HS-5 (cell line): Measurements from ENCODE around the gene UGT1A8.
A peak's percentile ranks its signal among the peaks of the same experiment; 100 is the strongest.
"Not testable (repeated sequence)": the region's sequence is repeated elsewhere in the genome, so short reads cannot be mapped to it uniquely, and the experiment has no call there.

ENCODE experiments used
- DNase-seq: peaks from one replicate; pipeline ENCODE4 v3.0.0-alpha.2; 2012; ENCODE audit warnings: low read depth

Gene UGT1A8

DNA sequence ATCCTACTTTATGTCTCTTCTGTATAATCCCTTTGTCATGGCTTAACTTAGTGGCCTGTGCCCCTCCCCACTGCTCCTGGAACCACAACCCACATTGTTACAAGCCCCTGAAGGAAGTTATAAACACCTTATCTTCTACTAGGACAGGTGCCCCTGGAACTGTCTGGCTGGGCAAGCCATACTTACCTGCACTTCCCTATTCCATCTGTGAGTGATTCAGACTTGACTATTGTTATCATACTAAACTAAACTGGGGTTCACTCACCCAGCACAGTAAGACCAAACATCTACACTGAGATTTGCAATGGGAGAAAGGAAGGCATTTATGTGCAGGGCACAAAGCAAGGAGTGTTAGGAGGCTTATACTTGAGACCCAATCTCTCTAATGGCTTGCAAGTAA is 71.6 kb downstream of the UGT1A8 start:
- no peak for DNase-seq

- DNase-seq, result no peak
Observed at GRCh38 chr2:233689501-233689900, 72.1 kb downstream of the UGT1A8 start.

GRCh38 chr2:233690444-233690843 is 73.0 kb downstream of the UGT1A8 start:
- no peak for DNase-seq

DNA sequence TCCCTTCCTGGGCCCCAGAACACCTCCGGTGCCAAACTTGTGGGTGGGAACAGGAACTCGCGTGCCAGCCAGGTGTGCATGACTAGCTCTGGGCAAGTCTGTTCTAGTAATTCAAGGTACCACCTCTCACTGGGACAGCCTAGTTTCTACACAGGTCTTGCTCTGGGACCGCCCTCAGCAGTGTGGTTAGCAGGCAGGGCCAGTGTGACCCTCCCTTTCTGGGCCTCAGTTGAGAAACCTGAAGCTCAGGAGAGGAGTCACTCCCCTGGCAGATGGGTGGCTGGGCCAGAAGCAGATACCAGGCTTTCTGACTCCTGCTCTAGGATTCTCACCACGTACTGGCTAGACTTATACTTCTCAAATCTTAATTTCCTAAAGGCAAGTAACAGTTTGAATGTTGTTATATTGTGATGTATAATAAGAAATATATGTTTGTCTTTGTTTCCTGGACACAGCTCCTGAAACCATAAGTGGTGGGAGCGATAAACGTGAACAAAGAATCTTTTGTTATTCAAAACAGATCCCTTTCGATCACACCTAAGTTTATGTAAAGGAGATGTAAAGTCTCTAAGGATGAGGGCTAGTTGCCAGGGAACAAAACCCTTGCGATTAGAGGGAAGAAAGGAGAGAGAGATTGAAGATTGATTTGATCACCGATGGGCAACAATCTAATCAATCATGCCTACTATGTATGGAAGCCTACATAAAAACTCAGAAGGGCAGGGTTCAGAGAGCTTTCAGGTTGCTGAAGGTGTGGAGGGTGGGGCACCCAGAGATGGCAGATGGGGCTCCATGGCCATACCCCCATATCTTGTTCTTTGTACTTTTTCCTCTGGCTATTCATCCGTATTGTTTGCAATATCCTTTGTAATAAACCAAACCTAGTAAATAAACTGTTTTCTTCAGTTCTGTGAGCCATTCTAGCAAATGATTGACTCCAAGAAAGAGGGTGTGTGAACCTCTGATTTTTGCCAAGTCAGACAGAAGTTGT is 74.3 kb downstream of the UGT1A8 start:
- DNase-seq, result no peak

- no peak for DNase-seq
Observed at GRCh38 chr2:233692648-233693047, 75.2 kb downstream of the UGT1A8 start, which contains the start of gene UGT1A6. TSS of gene UGT1A6 (plus strand) at chr2:233692890. CDS start at chr2:233693005, 115 bp downstream.

DNA sequence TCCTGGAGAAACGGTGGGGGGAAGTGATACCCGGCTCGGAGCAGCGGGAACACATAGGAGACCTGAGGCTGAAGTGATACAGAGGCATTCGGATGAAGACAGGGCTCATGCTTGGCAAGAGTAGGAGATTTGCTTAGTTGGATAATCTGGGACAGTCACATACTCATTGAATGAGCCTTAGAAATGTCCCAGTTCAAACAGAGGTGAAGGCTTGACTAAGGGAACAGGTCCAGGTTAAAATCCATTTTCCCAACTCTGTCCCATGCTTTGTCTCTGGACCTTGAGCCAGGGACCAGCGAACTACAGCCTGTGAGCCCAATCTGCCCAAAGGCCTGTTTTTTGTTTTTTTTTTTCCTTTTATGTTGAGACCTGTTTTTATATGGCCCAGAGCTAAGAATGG is 76.5 kb downstream of the UGT1A8 start:
- no peak for DNase-seq

DNA sequence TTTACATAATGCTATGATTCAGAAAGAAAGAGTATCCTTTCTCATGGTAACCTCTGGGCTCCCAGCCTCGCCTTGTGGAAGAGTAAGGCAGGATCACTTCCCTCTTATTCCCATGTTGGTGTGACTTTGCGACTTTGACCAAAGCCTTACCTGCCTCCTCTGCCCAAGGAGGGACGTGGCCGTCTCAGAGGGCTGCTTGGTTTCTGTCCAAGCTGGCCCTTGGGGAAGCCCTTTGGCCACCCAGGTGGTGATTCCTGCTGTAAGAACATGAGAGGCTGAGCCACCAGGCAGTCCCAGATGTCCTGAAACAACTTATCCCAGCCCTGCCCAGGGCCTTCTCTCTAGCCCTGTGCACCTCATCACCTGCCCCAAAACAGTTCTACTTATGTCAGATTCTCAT is 81.3 kb downstream of the UGT1A8 start:
- no peak for DNase-seq

DNA sequence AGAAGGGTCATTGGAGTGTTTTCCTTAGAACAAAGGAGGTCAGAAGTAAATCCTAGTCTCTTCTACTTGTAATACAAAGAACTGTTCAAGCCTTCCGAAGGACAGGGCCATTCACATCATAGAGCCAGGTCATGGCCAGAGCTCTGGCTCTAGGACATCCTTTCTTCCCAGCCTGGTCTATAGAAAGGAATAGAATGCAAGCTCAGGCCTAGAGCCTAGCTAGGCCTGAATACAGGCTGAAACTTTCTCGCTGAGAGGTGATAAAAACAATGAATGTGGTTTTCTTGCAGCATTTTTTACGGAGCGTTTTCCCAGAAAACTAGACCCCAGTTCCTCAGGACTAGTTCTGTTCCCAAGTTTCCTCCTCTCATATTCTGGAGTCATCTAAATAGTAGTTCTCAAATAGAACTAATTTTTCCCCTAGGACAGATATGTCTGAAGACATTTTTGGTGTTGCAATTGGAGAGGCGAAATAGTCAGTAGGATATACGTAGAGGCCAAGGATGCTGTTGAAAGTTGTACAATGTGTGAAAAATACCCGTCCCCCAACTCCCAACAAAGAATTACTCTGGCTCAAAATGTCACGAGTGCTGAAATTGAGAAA is 82.1 kb downstream of the UGT1A8 start:
- no peak for DNase-seq

DNA sequence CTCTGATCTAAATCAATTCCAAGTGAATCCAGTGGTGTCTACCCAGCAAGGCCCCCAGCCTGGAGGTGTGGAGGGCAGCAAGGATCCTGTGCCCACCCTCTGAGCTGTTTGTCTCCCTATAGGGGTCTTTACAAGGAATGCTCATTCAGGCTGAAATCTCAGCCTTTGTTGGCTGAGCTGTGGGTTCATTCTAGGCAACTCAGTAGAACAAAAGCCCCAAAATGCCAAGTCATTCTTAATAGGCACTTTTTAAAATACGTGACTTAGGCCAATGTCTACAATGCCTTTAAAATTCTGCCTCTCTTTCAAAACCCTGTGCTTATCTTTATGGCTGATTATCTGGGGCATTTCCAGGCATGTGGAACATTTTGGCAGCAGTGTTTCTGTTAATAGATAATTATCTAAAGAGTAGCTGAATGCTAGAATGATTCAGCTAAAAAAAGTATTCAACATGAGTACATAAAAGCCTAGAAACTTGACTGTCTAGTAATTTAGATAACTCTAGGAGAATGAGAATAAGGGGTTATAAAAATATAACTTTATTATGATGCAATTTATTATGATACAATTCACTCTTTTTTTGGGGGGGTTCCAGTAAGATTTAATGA is 82.7 kb downstream of the UGT1A8 start:
- no peak for DNase-seq

DNA sequence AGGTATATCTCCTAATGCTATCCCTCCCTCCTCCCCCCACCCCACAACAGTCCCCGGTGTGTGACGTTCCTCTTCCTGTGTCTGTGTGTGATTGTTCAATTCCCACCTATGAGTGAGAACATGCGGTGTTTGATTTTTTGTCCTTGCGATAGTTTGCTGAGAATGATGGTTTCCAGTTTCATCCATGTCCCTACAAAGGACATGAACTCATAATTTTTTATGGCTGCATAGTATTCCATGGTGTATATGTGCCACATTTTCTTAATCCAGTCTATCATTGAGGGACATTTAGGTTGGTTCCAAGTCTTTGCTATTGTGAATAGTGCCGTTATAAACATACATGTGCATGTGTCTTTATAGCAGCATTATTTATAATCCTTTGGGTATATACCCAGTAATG is 83.4 kb downstream of the UGT1A8 start:
- DNase-seq, result not testable (repeated sequence)

DNA sequence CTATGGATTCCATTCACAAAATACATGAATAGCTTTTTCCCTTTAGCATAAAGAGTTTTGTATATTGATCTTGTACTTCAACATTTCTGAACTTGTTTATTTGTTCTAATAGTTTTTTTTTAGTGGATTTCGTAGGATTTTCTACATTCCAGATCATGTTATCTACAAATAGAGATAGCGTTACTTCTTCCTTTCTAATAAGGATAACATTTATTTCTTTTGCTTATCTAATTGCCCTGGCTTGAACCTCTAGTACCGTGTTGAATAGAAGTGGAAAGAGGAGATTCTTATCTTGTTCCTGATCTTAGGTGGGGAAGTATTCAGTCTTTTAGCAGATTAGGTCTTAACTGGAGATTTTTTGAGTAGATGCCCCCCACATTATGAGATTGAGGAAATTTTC is 84.8 kb downstream of the UGT1A8 start:
- DNase-seq, result no peak

DNA sequence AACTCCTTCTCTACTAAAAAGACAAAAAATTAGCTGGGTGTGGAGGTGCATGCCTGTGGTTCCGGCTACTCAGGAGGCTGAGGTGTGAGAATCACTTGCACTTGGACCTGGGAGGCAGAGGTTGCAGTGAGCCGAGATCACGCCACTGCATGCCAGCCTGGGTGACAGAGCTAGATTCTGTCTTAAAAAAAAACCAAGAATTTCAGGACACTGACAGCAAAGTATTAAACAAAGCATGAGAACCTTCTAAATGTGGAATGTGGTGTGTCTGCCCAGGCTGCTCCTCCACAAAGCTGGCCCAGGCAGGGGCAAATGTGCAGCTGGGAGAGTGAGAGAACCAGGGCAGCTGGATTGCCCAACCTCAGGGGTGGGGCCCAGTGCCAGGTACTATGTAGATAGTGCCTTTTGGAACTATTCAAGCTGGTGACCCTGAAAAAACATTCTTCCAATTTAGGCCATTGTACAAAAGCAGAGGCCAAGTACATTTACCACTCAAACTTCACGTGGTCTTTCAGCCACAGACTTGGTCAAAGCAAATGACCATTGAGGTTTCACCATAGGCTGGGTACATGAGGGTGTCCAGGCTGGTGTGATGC is 88.6 kb downstream of the UGT1A8 start:
- DNase-seq, result no peak

DNA sequence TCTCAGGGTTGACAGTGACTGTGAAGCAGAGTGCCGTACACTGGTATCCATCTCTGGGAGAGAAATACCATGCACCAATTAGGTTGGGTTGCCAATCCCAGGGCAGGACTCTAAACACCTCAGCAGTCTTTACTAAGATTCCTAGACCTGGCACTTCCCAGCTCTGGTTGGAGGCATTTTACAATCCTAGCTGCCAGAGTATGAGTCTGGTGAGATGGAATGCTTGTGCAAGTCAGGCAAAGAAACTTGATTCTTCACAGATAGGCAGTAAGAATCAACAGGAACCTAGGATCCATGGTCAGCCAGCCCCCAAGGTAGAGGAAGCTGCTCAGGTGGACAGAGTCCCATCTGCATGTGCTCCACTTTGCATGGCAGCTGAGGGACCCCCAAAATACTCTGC is 89.3 kb downstream of the UGT1A8 start:
- no peak for DNase-seq

- DNase-seq, result no peak
Observed at GRCh38 chr2:233707940-233708644, 90.7 kb downstream of the UGT1A8 start.

GRCh38 chr2:233708942-233709341 is 91.5 kb downstream of the UGT1A8 start:
- no peak for DNase-seq

DNA sequence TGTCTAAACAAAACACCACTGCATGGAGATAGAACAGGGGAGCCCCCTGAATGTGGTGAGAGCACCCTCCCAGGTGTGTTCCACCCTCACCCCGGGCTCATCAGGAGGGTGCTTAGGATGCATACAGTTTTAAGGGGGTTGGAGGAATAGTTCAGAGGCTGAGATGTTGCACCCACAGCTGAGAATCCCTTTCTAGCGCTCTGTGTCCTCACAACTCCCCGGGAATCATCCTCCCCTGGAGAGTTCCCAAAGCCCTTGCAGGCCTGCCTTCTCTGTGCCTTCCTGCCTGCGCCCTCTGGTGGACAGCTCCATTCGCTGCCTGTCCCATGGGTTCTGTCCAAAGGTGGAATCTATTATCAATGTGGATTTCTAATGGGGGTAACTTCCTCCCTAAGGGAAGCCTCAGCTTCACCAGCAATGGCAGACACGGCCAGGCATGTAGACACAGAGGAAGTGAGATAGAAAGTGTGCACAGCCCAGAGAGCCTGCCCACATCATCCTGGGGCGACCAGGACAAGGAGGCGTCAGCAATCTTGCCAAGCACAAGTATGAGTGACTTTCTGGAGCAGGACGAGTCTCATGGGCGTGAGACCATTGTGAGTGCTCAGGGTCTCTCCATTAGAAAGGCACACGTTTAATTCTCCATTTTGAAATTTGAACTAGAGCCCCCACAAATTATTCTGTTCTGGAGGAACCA is 94.0 kb downstream of the UGT1A8 start:
- peak; percentile 30 for DNase-seq

GRCh38 chr2:233712611-233713261 is 95.3 kb downstream of the UGT1A8 start, which contains the start of gene UGT1A5:
TSS of gene UGT1A5 (plus strand) at chr2:233712907. CDS start at chr2:233712992, 85 bp downstream.
- DNase-seq, result no peak

DNA sequence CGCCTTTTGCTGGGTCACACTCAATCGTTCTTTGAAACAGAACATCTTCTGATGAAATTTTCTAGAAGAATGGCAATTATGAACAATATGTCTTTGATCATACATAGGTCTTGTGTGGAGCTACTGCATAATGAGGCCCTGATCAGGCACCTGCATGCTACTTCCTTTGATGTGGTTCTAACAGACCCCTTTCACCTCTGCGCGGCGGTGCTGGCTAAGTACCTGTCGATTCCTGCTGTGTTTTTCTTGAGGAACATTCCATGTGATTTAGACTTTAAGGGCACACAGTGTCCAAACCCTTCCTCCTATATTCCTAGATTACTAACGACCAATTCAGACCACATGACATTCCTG is 95.8 kb downstream of the UGT1A8 start:
- no peak for DNase-seq

DNA sequence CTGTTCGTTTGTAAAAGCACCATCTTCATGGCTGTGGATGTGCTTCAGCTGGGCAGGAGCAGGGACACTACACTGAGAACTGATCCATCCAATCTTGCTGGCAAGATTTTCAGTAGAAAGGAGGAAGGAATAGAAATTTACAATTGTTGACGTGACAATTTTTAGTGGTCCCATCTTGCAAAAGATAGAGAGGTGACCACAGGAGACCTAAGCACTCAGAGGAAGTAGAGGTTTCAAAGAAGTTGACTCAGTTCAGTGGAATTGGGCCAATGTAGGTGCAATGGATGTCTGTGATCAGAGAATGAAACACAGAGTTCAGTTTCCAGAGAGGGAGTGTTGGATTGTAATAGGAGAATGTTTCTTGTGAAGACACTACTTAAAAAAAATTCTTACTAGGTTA is 96.7 kb downstream of the UGT1A8 start:
- no peak for DNase-seq

DNA sequence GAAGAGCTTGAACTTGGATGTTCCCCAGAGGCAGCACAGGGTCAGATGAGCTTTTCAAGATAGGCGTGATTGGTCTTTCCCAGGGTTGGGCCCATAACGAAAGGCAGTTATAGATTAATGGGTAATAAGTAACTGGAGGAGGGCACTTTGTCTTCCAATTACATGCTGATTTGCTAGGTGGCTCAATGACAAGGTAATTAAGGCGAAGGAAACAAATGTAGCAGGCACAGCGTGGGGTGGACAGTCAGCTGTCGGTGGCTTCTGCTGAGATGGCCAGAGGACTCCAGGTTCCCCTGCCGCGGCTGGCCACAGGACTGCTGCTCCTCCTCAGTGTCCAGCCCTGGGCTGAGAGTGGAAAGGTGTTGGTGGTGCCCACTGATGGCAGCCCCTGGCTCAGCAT is 101.1 kb downstream of the UGT1A8 start, which contains the start of gene UGT1A4:
Gene UGT1A4, plus strand, starts transcription at position 185 of the 400 bp plus-strand sequence. Its CDS starts 85 bp downstream, at position 270.
- no peak for DNase-seq
